ENCODE data around the gene DCPS. TPM values are rescaled to one million over a fixed set of nuclear protein-coding genes. Genes with fewer than 3 reads are reported as not detected.

DCPS gene
- total RNA-seq, 1 experiment from 2014 or later, result 52.6 TPM

GRCh38 chr11:126359431-126360048, 55.7 kb downstream of the DCPS start:
- H3F3A ChIP-seq (ENCODE audit: low read length, unreplicated experiment), result no peaks in the 10 kb centered on the region
- DNase-seq (no peak), ATAC-seq (no peak)
- peaks cover 87% of the 10 kb centered on the region for H3K79me2 ChIP-seq (ENCODE audit: low read length)
- H3K4me1 ChIP-seq (ENCODE audit: insufficient read depth, low read length), result peaks cover 42% of the 10 kb centered on the region
- intact Hi-C loops (cut with micrococcal nuclease), result no loop called here
- POLR2A ChIA-PET (ENCODE audit: unreplicated experiment), result no interaction called here
- no TSS peak for BruUV-seq (replicated peaks)
- CTCF ChIA-PET, result interaction anchor here (0.5 kb wide), 1 partner anchor 47 kb away, joined by 3 read pairs; no protein-coding TSS in a partner anchor
- no peaks in the 10 kb centered on the region for H3K9me3 ChIP-seq (ENCODE audit: low read length)
- H3K9me2 ChIP-seq (replicated peaks; ENCODE audit: low read length), result no peaks in the 10 kb centered on the region
- no peak overlapping the region for H3K4me2 ChIP-seq (ENCODE audit: low read length)
- H3K36me3 ChIP-seq (ENCODE audit: low read depth, low read length), result peaks cover 4% of the 10 kb centered on the region; the same call in 1 of the 2 replicates
- TF ChIP-seq CTCF (conservative IDR thresholded peaks at IDR 0.05; ENCODE audit: low read depth, low read length) (no peak), EZH2phosphoT487 (IDR thresholded peaks at IDR 0.05; ENCODE audit: borderline replicate concordance, low read length) (no peak), EZH2 (IDR thresholded peaks at IDR 0.05; ENCODE audit: low read length, unreplicated experiment) (no peak)
- H3K4me3 ChIP-seq (ENCODE audit: low read length), result no peak overlapping the region
- no peaks in the 10 kb centered on the region for H3K27me3 ChIP-seq (ENCODE audit: low read length)
- H3K9ac ChIP-seq (ENCODE audit: low read length), result no peak overlapping the region
- H3K27ac ChIP-seq (ENCODE audit: low read length), result no peak overlapping the region
- no peak overlapping the region for H2AFZ ChIP-seq (ENCODE audit: low read length)
- 0 out of 2 replicates have a peak, but pooled peaks cover 3% of the 10 kb centered on the region for H4K20me1 ChIP-seq (ENCODE audit: low read length)

DNA sequence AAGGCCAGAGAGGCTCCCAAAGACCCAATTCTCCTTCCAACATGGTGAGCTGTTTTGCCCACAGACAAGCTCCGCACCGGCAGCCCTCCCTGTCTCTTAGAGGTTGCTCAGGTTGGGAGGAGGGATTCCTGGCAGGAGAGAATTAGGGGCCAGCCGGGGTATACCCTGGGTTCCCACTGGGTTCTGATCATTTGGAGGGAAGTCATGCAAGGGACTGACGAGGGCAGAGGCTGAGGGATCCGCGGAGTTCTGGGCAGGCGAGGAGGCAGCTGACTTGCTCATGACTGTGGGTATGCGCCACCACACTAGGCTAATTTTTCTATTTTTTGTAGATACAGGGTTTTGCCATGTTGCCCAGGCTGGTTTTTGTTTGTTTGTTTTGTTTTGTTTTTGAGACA, 56.2 kb downstream of the DCPS start:
- Histone ChIP-seq H3K4me2 (ENCODE audit: low read length) (no peak overlapping the region), H3K4me1 (ENCODE audit: insufficient read depth, low read length) (peaks cover 37% of the 10 kb centered on the region)
- no TSS peak for BruUV-seq (replicated peaks)

DNA sequence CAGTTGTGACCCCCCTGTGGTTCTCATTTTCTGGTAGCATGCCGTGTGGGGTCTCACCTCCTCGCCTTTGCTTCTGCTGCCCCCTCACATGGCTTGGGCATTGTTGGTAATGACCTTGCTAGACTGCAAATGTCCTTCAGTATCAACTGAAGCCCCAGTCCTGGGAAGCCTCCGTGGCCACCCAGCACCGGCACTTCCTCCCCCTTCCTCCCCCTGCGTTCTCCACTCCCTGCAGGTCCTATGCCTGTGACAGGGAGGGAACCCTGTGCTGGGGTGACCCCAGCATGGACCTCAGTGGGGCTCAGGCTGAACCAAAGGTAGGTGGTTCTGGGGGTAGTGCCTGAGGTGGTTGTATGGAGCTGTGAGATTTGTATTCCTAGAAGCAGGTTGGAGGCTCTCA, 57.5 kb downstream of the DCPS start:
- intact Hi-C loops (cut with micrococcal nuclease), result no loop called here
- POLR2A ChIA-PET (ENCODE audit: unreplicated experiment), result no interaction called here
- H3F3A ChIP-seq (ENCODE audit: low read length, unreplicated experiment), result no peaks in the 10 kb centered on the region
- peaks cover 82% of the 10 kb centered on the region for H3K79me2 ChIP-seq (ENCODE audit: low read length)
- H2AFZ ChIP-seq (ENCODE audit: low read length), result no peak overlapping the region
- BruUV-seq (replicated peaks), result no TSS peak
- ATAC-seq (no peak), DNase-seq (no peak)
- H3K4me3 ChIP-seq (ENCODE audit: low read length), result no peak overlapping the region
- H3K4me2 ChIP-seq (ENCODE audit: low read length), result no peak overlapping the region
- CTCF ChIA-PET, result no interaction called here
- peaks cover 46% of the 10 kb centered on the region for H3K4me1 ChIP-seq (ENCODE audit: insufficient read depth, low read length)
- H3K9me2 ChIP-seq (replicated peaks; ENCODE audit: low read length), result no peaks in the 10 kb centered on the region
- H3K27ac ChIP-seq (ENCODE audit: low read length), result no peak overlapping the region
- no peaks in the 10 kb centered on the region for H3K9me3 ChIP-seq (ENCODE audit: low read length)
- no peak overlapping the region for H3K9ac ChIP-seq (ENCODE audit: low read length)
- no peaks in the 10 kb centered on the region for H3K27me3 ChIP-seq (ENCODE audit: low read length)
- no peak for TF ChIP-seq CTCF (conservative IDR thresholded peaks at IDR 0.05; ENCODE audit: low read depth, low read length)
- TF ChIP-seq EZH2 (IDR thresholded peaks at IDR 0.05; ENCODE audit: low read length, unreplicated experiment), result no peak
- TF ChIP-seq EZH2phosphoT487 (IDR thresholded peaks at IDR 0.05; ENCODE audit: borderline replicate concordance, low read length), result no peak
- H3K36me3 ChIP-seq (ENCODE audit: low read depth, low read length), result peaks cover 4% of the 10 kb centered on the region; the same call in 1 of the 2 replicates
- H4K20me1 ChIP-seq (ENCODE audit: low read length), result 0 out of 2 replicates have a peak, but pooled peaks cover 3% of the 10 kb centered on the region

More for the DNA sequence above, 56.2 kb downstream of the DCPS start:
- H3K9me3 ChIP-seq (ENCODE audit: low read length), result no peaks in the 10 kb centered on the region
- peaks cover 4% of the 10 kb centered on the region; the same call in 1 of the 2 replicates for H3K36me3 ChIP-seq (ENCODE audit: low read depth, low read length)
- no peak for ATAC-seq
- no peak overlapping the region for H3K4me3 ChIP-seq (ENCODE audit: low read length)
- 0 out of 2 replicates have a peak, but pooled peaks cover 3% of the 10 kb centered on the region for H4K20me1 ChIP-seq (ENCODE audit: low read length)
- peaks cover 82% of the 10 kb centered on the region for H3K79me2 ChIP-seq (ENCODE audit: low read length)
- no peak for TF ChIP-seq EZH2phosphoT487 (IDR thresholded peaks at IDR 0.05; ENCODE audit: borderline replicate concordance, low read length)
- no peak for DNase-seq
- H3K9me2 ChIP-seq (replicated peaks; ENCODE audit: low read length), result no peaks in the 10 kb centered on the region
- CTCF ChIA-PET, result no interaction called here
- H2AFZ ChIP-seq (ENCODE audit: low read length), result no peak overlapping the region
- H3K27me3 ChIP-seq (ENCODE audit: low read length), result no peaks in the 10 kb centered on the region
- POLR2A ChIA-PET (ENCODE audit: unreplicated experiment), result interaction anchor here (0.7 kb wide), 1 partner anchor 120 kb away, joined by 3 read pairs; no protein-coding TSS in a partner anchor
- intact Hi-C loops (cut with micrococcal nuclease), result no loop called here
- H3F3A ChIP-seq (ENCODE audit: low read length, unreplicated experiment), result no peaks in the 10 kb centered on the region
- no peak overlapping the region for H3K9ac ChIP-seq (ENCODE audit: low read length)
- H3K27ac ChIP-seq (ENCODE audit: low read length), result no peak overlapping the region

Data from PC-3 (cell line).